GM11168 (cell line): Measurements from ENCODE around the gene MTX1.

Source experiments
- in situ Hi-C: fragments of 300-500 bp; cut with MboI; formaldehyde crosslinking; loops from one replicate; pipeline ENCODE4 v1.12.0; 2022; ENCODE audit warnings: low sequenced_read_pairs; ENCODE audit not compliant: unreplicated experiment

The MTX1 gene

DNA sequence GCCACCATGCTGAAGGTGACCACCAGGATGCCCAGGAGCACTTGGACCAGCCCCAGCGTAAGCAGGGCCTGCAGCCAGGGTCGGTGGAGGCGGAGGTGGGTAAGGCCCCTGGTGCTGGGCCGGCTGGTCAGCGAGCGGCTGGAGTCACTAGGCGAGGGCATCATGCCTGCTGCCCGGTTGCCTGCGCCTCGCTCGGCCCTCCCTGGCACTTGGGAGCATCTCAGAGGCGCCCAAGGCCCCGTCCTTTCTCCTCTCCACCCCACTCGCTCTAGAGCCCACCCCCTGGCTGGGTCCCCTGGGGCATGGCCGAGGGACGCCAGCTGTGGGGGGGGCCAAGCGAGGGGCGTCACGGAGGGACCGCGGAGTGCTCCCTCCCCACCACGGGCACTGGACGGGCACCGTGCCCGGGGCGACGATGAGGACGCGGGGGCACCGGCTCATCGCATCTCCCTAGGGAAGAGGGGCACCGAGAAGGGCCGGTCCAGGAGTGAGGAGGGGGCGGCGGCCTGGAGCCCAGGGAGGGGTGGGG lies 46.3 kb downstream of the MTX1 start:
- in situ Hi-C loops, result no loop called here

DNA sequence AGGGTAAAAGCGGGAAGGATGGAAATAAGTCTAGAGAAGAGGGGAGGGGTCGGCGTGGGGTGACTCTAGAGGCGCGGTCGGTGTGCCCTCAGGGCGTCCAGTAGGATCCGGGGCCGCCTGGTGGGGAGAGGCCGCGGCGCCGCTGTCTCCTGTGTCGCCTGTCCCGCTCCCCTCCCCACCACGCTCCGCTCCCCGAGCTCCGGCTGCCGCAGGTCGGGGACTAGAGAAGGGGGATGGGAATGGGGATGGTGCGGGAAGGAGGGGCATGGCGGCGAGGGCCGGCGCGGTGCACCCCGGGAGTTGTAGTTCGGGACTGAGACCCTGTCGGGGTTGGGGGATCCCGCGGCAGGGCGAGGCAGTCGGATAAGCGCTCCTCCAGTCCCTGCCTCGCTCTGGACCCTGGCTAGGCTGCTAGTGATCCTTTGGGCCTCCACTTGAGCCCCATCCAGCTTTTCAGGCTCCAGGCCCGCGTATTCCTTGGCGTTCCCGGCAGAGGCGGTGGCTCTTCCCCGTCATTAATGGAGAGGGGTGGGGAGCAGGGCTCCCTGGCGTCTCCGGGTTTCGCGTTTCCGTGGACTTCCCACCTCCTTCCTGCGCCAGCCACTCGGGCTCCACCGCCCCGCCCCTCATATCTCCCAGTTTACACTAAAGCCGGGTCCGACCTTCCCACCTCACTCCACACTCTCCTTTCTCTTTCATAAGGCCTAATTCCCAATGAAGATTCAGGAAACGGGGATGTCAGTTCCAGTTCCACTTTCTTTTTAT lies 46.9 kb downstream of the MTX1 start, which contains the start of gene ENTREP3:
Gene ENTREP3, minus strand, starts transcription at position 241 of the 765 bp plus-strand sequence. CDS start 606 bp downstream, outside the sequence.
- in situ Hi-C loops, result no loop called here

DNA sequence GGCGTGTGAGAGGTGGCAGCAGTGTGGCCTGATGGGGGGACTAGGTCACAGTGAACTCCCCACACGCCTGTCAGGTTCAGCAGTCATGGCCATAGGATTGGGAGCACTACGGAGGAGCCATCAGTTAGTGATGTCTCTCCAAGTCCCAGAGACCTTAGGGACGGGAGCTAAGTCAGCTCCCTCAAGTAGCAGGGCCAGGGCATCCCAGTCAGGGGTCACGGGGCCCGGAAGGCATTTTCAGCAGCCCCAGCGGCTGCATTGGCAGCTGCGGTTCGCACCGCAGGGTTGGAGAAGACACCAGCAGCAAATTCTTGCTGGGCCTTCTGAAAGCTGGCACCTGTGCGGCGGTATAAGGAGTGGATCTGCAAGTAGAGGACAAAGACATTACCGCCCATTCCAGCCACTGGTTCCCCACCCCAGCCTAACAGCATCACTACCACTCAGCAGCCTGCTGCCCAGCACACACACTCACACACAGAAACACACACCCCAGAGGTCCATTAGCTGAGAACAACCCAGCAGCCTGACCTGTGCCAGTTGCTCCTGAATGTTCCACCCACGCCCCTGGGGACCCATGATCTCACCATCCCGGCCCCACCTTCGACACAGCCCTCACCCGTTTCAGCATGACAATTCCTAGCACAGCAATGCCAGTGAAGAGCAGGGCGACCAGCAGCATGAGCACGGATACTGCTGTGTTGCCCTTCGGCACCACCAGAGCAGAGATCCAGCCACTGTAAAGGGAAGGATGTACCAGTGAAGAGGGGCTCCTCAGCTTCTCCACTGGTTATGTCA lies 47.8 kb downstream of the MTX1 start:
- in situ Hi-C loops, result no loop called here

DNA sequence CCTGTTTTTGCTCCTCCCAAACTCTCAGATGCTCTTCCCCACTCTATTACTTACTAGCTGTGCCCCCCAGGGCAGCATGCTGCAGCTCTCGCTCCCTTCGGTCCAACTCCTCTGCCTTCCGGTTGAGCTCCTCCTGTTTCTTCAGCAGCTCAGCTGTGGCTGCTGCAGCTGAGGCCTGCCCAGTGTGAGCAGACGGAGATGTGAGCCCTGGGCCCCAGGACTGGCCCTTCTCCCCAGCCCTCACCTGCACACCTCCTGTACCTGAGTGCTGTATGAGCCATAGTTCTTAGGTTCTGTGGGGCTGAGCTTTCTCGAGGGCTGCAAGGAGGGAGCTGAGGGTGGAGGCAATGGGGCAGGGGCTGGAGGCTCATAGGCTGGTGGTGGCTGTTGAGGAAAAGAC lies 51.8 kb downstream of the MTX1 start:
- in situ Hi-C loops, result no loop called here

DNA sequence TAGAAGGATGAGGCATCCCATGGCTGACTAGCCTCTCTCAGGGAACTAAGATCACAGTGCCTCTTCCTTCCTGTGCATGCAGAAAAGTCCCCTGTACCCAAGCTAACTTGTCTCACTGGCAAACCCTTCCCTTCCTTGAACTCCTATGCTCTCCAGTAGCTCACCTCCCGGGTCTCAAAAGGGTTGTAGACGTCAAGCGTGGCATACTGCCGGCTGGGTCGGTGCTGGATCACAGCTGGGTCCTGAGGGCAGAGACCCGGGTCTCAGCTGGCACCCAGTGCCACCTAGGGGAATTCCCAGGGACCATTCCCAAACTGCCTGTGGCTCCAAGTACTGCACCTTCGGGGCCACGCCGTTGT lies 53.0 kb downstream of the MTX1 start:
- in situ Hi-C loops, result no loop called here

DNA sequence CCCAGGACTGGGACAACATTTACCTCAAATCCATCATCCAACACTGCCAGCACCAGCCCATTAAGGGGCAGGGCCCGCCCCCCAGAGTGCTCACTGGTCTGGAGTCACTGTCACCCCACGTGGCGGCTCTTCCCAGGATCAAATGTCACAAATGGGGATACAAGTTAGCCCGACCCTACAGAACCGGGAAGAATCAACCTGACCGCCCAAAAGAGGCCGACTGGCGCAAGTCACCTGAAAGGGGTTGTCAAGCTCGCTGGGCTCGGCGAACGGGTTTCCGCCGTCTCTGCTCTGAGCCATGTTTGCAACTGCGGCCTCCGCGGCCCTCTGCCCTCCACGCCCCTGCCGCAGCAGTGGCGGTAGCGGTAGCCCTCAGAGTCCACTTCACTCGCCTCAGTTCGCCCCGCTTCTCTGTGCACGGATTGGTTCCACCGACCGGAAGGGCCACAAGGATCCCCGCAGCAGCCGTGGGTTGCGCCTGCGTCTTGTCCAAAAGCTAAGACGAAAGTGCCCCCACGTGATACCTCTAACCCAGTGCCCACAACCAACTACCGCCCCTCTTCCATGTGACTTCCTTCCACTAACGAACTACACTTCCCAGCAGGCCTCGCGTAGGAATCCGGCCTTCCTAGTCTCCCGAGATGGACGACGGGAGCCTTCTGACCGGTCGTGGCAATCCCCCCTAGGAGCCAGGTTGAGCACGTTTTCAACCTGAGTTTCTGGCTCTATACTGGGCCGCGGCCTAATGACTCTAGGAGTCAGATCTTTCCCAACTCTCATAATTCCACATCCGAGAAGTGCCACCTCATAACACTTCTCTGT lies 53.6 kb downstream of the MTX1 start, which contains the start of gene SCAMP3:
Gene SCAMP3, minus strand, starts transcription at position 509 of the 822 bp plus-strand sequence. Its CDS starts 209 bp downstream, at position 300.
- in situ Hi-C loops, result no loop called here

DNA sequence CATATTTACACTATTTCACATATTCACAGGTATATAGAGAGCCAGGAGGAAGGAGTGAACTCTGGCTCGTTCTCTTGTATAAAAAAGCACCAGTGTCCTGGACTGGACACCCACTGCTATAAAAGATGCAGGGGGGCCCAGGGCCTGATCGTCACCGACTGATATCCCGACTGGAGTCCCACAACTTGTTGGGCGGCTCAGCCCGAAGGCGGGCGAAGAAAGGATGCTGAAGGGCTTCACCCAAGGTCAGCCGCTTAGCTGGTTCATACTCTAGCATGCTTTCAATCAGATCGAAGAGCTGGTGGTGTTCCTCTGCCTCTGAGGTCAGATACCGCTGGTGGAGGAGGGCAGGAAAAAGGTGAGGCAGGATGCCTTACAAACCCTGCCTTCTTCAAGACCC lies 54.6 kb downstream of the MTX1 start:
- in situ Hi-C loops, result no loop called here
